AG09319 (cell line): ENCODE data around the gene STAT3.
A peak's percentile ranks its signal among the peaks of the same experiment; 100 is the strongest.

ENCODE experiments used
- DNase-seq: peaks from one replicate; pipeline ENCODE4 v3.0.0-alpha.2; 2010; ENCODE audit warnings: low read depth; ENCODE audit errors: extremely low read depth
- CTCF ChIP-seq: IDR thresholded peaks from 2 replicates; pipeline ENCODE4 v1.5.1; 2011; ENCODE audit warnings: low read depth, mild to moderate bottlenecking, inconsistent platforms, low read length, moderate library complexity

Gene STAT3

GRCh38 chr17:42387661-42388380, 421 bp downstream of the STAT3 start:
- no peak for TF ChIP-seq CTCF
- no peak for DNase-seq

GRCh38 chr17:42386777-42387657, 1.2 kb downstream of the STAT3 start:
- DNase-seq: peak; percentile 70

GRCh38 chr17:42381898-42382297, 6.3 kb downstream of the STAT3 start:
- no peak for TF ChIP-seq CTCF
- no peak for DNase-seq

More at GRCh38 chr17:42386777-42387657, 1.2 kb downstream of the STAT3 start:
- no peak for TF ChIP-seq CTCF

DNA sequence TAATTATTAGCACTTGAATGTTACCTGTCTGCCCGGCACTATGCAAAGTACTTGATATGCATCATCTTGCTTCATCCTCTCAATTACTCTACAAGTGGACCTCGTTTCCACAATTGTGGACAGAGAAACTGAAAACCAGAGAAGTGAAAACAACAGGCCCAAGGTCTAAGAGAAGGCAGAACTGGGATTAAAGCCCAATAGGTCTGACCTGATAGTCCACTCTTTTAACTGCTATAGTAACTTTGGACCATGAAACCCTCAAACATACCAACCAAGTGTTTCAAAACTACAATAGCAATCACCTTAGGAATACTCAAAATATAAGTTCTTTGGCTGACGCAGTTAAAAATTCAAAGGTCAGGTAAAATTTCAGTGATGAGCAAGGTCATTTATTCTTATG, 7.3 kb downstream of the STAT3 start:
- no peak for DNase-seq
- no peak for TF ChIP-seq CTCF

DNA sequence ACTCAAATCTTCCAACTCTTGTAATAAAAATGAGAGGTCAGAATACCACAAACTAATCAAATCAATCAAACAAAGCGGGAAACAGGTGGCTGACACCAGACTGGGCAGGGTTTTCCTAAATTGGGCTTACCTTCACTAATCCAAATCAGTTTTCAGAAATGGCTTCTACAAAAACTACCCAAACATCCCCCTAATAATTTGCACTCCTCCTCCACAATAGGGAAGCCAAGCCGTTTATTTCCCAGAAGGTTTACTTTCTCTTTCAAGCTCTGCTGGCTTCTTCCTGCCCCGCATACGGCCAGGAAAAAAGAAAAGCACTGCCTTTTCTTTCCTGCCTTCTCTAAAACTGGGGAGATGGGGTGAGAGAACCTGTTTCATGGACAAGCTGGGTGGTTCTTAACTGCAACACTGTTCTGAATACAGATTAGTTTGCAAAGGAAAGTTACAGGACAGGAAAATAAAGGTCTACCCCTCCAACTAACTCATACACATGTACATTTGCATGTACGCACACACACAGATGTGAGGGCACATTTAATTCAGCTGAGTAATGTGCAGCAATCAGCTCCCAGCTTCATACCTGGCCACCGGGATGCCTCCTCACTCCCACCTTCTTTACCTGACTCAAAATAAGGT, 9.2 kb downstream of the STAT3 start:
- DNase-seq: no peak
- no peak for TF ChIP-seq CTCF

DNA sequence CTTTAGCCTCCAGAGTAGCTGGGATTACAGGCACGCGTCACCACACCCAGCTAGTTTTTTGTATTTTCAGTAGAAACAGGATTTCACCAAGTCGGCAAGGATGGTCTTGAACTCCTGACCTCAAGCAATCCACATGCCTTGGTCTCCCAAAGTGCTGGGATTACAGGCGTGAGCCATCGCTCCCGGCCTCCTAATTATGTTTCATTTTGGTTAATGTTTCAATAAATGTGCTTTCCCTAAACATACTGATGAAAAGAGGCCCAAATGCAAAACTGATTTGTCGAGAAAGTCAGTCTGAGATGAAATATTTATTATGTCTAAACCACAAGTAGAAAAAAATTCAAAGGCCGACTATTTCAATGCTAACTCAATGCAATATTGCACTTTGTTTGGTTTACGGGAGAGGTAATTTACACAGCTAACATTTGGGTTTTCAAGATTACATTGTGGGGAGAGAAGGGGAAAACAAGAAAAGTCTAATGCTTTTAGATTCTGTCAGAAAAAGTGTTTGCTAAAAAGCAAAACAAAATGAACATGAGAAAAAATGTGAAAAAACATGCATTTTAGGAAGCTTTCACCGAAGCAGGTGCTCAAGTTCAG, 9.8 kb downstream of the STAT3 start:
- no peak for DNase-seq
- no peak for TF ChIP-seq CTCF
